AG10803 (cell line): ENCODE data around the gene COX19.

Experiments
- DNase-seq: peaks from one replicate; pipeline ENCODE4 v3.0.0; 2010; ENCODE audit warnings: low read depth
- H3K4me3 ChIP-seq: 2 replicates; pipeline ENCODE4 v1.5.1; 2011; ENCODE audit warnings: mild to moderate bottlenecking, low read length, control low read depth
- CTCF ChIP-seq: conservative IDR thresholded peaks from 2 replicates; pipeline ENCODE4 v1.5.1; 2011; ENCODE audit warnings: mild to moderate bottlenecking, low read length, control low read depth, inconsistent platforms

Gene COX19

GRCh38 chr7:999941-1000935 is 24.9 kb upstream of the COX19 start:
- DNase-seq = no peak
- H3K4me3 ChIP-seq = no peak overlapping the region
- no peak for TF ChIP-seq CTCF

DNA sequence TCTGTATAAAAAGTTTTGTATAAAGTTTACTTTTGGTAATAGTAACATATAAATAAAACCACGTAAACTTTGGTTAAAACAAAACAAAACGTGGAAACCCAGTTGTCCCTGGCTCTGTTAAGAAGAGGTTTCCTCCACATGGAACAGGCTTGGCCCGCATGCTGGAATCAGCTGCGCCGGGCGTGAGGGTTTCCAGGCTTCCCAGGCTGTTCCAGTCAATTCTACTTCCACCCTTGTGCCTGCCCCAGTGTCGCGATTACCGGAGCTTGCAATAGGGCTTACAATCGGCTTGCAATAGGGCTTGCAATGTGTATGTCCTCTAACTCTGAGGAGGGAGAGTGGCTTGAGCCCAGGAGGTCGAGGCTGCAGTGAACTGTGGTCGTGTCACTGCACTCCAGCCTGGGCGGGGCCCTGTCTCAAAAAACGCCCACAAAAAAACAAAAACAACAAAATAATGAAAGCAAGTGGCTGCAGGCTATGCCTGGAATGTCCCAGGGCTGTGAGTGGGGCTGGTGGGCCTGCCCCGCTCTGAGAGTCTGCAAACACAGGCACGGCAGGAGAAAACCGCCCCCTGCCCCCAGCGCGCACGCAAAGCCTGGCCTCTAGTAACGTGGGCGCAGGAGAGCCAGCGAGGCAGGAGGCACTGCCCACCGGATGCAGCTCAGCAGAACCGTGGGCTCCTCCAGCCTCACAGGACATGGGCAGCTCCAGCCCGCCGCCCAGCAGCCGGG is 24.0 kb upstream of the COX19 start:
- TF ChIP-seq CTCF = no peak
- no peak overlapping the region for H3K4me3 ChIP-seq
- no peak for DNase-seq

GRCh38 chr7:997404-998395 is 22.4 kb upstream of the COX19 start:
- DNase-seq = no peak
- TF ChIP-seq CTCF = no peak
- no peak overlapping the region for H3K4me3 ChIP-seq

DNA sequence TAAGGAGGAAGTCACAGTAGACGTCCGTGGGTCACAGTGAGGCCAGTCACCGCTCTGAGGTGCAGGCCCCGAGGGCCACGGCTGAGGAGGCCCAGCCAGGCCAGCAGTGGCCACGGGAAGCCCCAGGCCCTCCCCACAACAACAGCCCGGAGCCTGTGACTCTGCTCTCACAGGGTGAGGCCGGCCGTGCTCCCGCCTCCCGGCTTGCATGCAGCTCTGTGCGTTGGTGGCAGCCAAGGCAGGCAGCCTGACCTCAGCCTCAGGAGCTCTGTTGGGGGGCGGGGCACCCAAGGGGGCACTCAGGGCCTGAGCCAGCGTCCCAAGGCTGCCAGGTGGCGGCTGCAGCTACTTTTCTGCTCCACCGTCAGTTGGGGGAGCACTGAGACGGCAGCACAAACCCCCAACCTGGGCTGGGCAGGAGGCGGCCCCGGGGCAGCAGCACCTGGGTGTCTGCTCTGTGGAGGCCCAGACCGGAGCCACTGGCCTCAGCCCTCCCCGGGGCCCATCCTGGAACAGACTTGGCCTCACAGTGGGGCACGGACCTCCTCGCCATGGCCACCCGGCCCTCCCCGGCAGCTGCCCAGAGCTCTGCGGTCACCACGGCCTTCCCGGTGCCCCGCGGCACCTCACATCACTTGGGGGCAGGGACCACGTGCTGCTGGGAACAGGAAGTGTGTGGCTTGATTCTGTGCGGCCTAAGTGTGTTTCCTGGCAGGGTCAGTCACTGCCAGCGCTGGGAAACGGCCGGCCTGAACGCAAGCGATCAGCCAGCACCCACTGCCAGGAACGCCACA is 20.9 kb upstream of the COX19 start:
- TF ChIP-seq CTCF = no peak
- DNase-seq = no peak
- H3K4me3 ChIP-seq = no peak overlapping the region

DNA sequence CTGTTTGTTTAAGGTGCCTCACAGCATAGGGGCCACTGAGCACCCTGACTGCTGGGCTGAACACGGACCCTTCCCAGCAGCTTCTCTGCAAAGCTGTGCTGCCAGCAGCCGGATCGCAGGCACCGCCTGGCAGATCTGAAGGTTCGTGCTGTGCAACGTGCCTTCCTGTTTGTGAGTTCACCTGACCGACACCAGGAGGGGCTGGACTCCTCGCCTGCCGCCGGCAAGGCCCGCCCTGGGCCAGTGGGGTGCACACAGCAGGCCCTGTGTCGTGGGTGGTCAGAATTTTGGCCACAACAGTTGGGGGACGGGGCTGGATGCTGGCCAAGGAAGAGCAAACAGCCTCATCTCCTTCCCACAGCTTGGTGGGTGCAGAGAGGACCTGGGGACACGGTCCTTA is 20.2 kb upstream of the COX19 start:
- no peak for DNase-seq
- TF ChIP-seq CTCF = no peak
- no peak overlapping the region for H3K4me3 ChIP-seq
